ENCODE data around the gene OARD1.

DNA sequence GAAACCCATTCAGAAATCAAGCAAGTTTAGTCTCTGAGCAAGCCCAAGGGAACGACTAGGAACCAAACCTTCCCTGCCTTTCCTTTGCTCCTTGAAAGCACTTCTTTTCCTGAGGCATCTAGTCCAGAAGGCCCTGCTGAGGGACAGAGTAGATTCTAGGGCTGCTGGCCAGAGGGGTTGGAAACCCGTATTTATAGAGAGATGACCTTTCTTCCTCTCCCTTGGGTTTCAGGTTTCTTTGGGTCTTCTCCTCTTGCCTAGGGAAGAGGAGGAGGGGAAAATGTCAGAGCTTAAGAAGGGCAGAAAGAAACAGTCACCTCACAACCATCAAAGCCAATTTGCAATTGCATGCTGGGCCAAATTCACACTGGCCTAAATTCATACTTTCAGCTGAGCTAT is 13.4 kb downstream of the OARD1 start:
- TF ChIP-seq, protein P1, sequence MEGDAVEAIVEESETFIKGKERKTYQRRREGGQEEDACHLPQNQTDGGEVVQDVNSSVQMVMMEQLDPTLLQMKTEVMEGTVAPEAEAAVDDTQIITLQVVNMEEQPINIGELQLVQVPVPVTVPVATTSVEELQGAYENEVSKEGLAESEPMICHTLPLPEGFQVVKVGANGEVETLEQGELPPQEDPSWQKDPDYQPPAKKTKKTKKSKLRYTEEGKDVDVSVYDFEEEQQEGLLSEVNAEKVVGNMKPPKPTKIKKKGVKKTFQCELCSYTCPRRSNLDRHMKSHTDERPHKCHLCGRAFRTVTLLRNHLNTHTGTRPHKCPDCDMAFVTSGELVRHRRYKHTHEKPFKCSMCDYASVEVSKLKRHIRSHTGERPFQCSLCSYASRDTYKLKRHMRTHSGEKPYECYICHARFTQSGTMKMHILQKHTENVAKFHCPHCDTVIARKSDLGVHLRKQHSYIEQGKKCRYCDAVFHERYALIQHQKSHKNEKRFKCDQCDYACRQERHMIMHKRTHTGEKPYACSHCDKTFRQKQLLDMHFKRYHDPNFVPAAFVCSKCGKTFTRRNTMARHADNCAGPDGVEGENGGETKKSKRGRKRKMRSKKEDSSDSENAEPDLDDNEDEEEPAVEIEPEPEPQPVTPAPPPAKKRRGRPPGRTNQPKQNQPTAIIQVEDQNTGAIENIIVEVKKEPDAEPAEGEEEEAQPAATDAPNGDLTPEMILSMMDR (IDR thresholded peaks at IDR 0.05): no peak
- TF ChIP-seq NR2C2 (CRISPR knock-in tag; IDR thresholded peaks at IDR 0.05) (no peak), ATF1 (CRISPR knock-in tag; IDR thresholded peaks at IDR 0.05) (no peak), CREB1 (CRISPR knock-in tag; IDR thresholded peaks at IDR 0.05) (no peak), JUN (CRISPR knock-in tag; IDR thresholded peaks at IDR 0.05) (no peak), ESRRA (CRISPR knock-in tag; IDR thresholded peaks at IDR 0.05; ENCODE audit: borderline replicate concordance) (no peak)

Data from WTC11 (cell line).